Measurements from ENCODE around the gene MTFMT. TPM values are rescaled to one million over a fixed set of nuclear protein-coding genes. Genes with fewer than 3 reads are reported as not detected.
"Not testable (repeated sequence)": the region's sequence is repeated elsewhere in the genome, so short reads cannot be mapped to it uniquely, and the experiment has no call there.

MTFMT gene
- polyA plus RNA-seq, 4 donors: 12.3 to 19.4 (median 16.0) TPM

DNA sequence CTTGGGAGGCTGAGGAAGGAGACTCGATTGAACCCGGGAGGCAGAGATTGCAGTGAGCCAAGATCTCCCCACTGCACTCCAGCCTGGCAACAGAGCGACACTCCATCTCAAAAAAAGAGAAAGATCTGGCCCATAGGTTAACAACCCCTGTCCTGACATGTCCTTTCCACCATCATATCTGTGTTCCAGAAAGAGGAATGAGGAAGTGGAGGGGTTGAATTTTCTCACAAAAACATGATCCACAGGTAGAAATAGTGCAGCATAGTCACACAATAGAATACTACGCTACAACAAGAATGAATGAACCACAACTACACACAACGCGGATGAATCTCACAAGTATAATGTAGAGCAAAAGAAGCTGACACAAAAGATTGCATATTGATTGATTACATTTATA lies 11.0 kb upstream of the MTFMT start:
- no peak for DNase-seq (ENCODE audit: low read depth in 4 of 4, low spot score in 3 of 4)

GRCh38 chr15:65038836-65039235 lies 9.4 kb upstream of the MTFMT start:
- no peak for DNase-seq (ENCODE audit: low read depth in 4 of 4, low spot score in 3 of 4)

DNA sequence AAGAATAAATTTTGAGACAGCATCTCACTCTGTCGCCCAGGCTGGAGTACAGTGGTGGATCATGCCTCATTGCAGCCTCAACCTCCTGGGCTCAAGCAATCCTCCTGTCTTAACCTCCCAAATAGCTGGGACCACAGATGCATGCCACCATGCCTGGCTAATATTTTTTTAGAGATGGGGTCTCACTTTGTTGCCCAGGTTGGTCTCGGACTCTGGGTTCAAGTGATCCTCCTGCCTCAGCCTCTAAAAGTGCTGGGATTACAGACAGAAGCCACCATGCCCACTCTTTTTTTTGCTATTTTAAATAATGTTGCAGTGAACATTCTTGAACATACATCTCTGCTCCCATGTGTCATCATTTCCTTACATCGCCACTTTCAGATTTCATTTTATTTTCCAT lies 9.0 kb upstream of the MTFMT start:
- no peak for DNase-seq (ENCODE audit: low read depth in 4 of 4, low spot score in 3 of 4)

DNA sequence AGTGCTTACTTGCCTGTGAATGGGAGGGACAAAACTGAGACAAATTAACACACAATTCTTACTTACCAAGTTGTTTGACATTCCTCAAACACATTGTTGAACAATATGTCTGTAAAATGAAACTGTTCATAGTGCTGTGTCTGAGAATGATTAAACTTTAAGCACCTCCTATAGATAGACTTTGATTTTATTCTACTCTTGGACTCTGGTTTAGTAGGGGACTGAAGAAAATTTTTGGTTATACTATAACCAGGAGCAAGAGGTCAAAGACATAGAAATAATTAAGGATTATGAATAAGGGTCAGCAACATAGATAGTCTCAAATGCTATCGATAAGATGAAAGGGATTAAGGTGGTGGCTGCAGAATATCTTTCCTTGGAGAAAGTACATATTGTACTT lies 7.9 kb upstream of the MTFMT start:
- no peak for DNase-seq (ENCODE audit: low read depth in 4 of 4, low spot score in 3 of 4)

DNA sequence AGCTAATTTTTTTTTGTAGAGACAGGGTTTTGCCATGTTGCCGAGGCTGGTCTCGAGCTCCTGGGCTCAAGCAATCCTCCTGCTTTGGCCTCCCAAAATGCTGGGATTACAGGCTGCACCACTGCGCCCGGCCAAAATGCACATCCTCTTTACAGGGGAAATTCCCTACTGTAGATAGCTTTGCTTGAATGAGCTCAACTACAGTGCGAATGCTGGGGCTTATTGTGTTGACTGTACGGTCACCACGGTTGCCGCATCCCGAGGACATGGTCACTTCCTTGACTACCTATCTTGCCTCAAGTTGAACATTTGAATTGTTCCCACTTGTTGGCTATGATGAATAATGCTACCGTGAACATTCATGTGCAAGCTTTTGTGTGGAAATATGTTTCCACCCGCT lies 5.3 kb upstream of the MTFMT start:
- no peak for DNase-seq (ENCODE audit: low read depth in 4 of 4, low spot score in 3 of 4)

- DNase-seq (ENCODE audit: low read depth in 4 of 4, low spot score in 3 of 4): no peak
Observed at GRCh38 chr15:65033659-65034269, 4.3 kb upstream of the MTFMT start.

- DNase-seq (ENCODE audit: low read depth in 4 of 4, low spot score in 3 of 4): no peak
Observed at GRCh38 chr15:65032801-65033537, 3.5 kb upstream of the MTFMT start.

GRCh38 chr15:65029736-65030208 lies 333 bp upstream of the MTFMT start:
- no peak for DNase-seq (ENCODE audit: low read depth in 4 of 4, low spot score in 3 of 4)

DNA sequence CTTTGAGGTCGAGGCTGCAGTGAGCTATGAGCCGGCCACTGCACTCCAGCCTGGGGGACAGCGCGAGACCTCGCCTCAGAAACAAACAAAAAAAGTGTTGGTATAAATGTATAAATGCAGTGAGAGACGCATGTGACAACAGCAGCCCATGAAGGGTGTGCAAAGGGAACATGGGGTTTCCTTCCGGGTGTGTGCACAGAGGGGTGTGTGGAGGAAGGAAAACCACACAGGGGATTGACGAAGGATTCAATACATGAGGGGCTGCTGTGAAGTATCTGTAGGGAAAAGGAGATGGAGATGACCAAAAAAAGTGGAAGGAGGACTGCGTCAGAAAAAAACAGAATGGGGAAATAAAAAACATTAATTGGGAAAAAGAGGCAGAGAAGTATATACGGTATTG lies 1.1 kb downstream of the MTFMT start:
- no peak for DNase-seq (ENCODE audit: low read depth in 4 of 4, low spot score in 3 of 4)

DNA sequence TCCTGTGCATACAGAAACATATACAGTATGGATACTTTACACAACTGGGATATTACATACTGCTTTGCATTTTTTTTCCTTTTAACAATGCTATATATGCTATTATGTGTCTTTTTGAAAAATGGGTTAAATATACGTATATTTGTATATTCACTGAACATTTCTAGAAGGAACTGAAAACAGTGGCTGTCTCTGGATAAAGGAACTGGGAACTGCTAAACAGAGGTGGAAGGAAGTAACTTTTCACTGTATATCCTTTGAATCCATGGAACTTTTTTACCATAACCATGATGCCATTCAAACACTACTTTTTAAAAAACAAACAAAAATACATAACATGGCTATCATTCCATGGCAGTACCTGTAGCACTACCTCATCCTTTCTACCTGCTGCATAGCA lies 1.8 kb downstream of the MTFMT start:
- no peak for DNase-seq (ENCODE audit: low read depth in 4 of 4, low spot score in 3 of 4)

- DNase-seq (ENCODE audit: low read depth in 4 of 4, low spot score in 3 of 4): no peak
Observed at GRCh38 chr15:65026756-65027155, 2.7 kb downstream of the MTFMT start.

- no peak for DNase-seq (ENCODE audit: low read depth in 4 of 4, low spot score in 3 of 4)
Observed at GRCh38 chr15:65021488-65021887, 8.0 kb downstream of the MTFMT start.

- DNase-seq (ENCODE audit: low read depth in 4 of 4, low spot score in 3 of 4): no peak
Observed at GRCh38 chr15:65020419-65020818, 9.0 kb downstream of the MTFMT start.

GRCh38 chr15:65011198-65011597 lies 18.2 kb downstream of the MTFMT start:
- DNase-seq (ENCODE audit: low read depth in 4 of 4, low spot score in 3 of 4): not testable (repeated sequence)

DNA sequence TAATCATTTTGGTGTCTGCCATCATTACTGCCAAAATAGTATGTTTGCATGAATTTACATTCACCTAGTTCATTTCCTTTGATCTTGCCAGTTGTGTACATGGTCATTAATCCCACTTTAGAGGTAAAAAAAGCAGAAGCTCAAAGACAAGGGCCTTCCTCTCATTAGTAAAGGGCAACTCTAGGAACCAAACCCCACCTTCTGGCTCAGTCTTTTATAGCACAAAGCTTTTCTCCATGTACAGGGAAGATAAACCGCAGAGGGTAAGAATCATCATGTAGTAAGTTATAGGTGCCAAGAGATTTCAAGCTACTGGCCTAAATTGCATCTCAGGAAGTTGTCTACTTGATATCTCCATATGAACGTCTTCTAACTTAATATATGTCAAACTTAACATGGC lies 20.5 kb downstream of the MTFMT start:
- DNase-seq (ENCODE audit: low read depth in 4 of 4, low spot score in 3 of 4): no peak

DNA sequence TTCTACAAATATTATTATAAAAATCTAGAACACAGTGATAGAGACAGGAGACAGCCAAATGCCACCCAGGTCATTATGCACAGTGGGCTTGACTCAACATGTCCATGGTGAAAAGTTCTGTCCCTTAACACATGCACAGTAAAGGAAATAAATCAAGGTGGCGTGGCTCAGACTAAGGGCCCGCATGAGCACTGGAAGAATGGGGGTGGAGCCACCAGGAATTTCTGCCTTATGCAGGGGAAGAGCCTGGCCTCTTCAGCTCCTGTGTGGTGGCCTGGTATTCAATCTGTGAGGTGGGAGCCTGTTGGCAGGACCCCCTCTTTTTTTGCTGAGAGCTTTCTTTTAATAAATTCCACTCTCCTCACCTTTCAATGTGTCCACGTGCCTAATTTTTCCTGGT lies 22.6 kb downstream of the MTFMT start:
- DNase-seq (ENCODE audit: low read depth in 4 of 4, low spot score in 3 of 4): no peak

DNA sequence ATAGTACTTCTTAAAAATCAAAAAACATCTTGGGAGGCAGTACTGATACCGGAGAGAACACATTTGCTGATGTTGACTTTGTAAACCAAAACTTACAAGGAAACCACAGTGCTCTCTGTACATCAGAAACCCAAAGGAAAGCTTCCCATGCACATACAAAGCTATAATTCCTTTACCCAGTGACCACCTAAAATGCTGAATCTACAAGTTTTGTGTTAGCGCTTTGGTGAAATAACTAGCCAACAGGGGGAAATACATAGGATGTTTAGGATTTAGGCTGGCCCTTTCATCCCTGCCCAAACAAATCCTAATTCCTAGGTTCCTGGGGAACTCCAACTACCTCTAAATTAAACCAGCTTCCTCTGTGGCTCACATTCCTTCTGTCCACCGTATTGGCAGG lies 24.4 kb downstream of the MTFMT start:
- no peak for DNase-seq (ENCODE audit: low read depth in 4 of 4, low spot score in 3 of 4)

- DNase-seq (ENCODE audit: low read depth in 4 of 4, low spot score in 3 of 4): no peak
Observed at GRCh38 chr15:64997745-64998375, 31.6 kb downstream of the MTFMT start.

- no peak for DNase-seq (ENCODE audit: low read depth in 4 of 4, low spot score in 3 of 4)
Observed at GRCh38 chr15:64997066-64997465, 32.4 kb downstream of the MTFMT start.

- no peak for DNase-seq (ENCODE audit: low read depth in 4 of 4, low spot score in 3 of 4)
Observed at GRCh38 chr15:64993290-64993689, 36.1 kb downstream of the MTFMT start.

GRCh38 chr15:64991536-64992135 lies 37.8 kb downstream of the MTFMT start:
- DNase-seq (ENCODE audit: low read depth in 4 of 4, low spot score in 3 of 4): no peak

DNA sequence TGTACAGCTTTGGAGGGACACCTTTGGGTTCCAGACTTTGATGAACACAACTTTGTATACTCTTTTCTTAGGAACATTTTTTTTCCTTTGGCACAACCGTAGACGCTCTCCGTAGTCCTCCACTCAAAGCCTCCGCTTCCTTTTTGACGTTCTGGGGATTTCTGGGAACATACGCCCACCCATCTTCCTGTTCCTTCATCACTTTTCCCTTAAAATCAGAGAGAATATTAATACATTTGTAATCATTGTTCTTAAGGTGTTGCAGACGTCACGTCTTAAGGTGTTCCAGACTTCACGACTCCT lies 39.3 kb downstream of the MTFMT start:
- DNase-seq (ENCODE audit: low read depth in 4 of 4, low spot score in 3 of 4): no peak
